GM12878 (cell line): ENCODE measurements around the gene LONRF2. TPM values are rescaled to one million over a fixed set of nuclear protein-coding genes. Genes with fewer than 3 reads are reported as not detected.

Experiments
- ATAC-seq: fragments of 200-7000 bp; cut with Tn5 transposase; 3 replicates; pipeline ENCODE4 v1.9.1; 2020; ENCODE audit warnings: mild to moderate bottlenecking, moderate library complexity
- BruUV-seq: library from RNA; stranded (reverse); fragments of 400-500 nt; replicated peaks from 2 replicates; lab custom pipeline; 2021; lab: Mats Ljungman, UMichigan
- CTCF ChIA-PET: fragments of 300-600 bp; sonication (Branson Sonifier 250); formaldehyde crosslinking; extraction: SDS; loops from one replicate; lab custom pipeline; 2021; ENCODE audit warnings: inconsistent platforms; lab: Yijun Ruan, JAX
- POLR2A ChIA-PET: fragments of 350-600 bp; formaldehyde crosslinking; extraction: SDS; loops from one replicate; lab custom pipeline; 2021; ENCODE audit warnings: inconsistent platforms; lab: Charles Lee
- RAD21 ChIA-PET: fragments of 300-600 bp; sonication (Branson Sonifier 250); formaldehyde crosslinking; loops from one replicate; lab custom pipeline; 2023; ENCODE audit warnings: antibody characterized with exemption; ENCODE audit not compliant: unreplicated experiment; lab: Charles Lee
- SMC1A ChIA-PET: fragments of 300-600 bp; sonication (Branson Sonifier 250); formaldehyde crosslinking; loops from one replicate; lab custom pipeline; 2023; ENCODE audit not compliant: unreplicated experiment, uncharacterized antibody; lab: Charles Lee
- DNase-seq: peaks from one replicate; pipeline ENCODE4 v3.0.0-alpha.2; 2011; ENCODE audit warnings: low read depth, low spot score
- FAIRE-seq: peaks from 3 replicates; lab custom pipeline; 2011; peaks lifted over from hg19 to GRCh38; lab: Jason Lieb, UNC
- H2AFZ ChIP-seq: 2 replicates; pipeline ENCODE4 v1.6.0; 2011; ENCODE audit warnings: low read depth, low read length, control low read depth; ENCODE audit not compliant: control insufficient read depth
- H3K27ac ChIP-seq: 2 replicates; pipeline ENCODE4 v1.5.1; 2011; ENCODE audit warnings: control low read depth; ENCODE audit not compliant: control insufficient read depth, insufficient read depth
- H3K27me3 ChIP-seq, 2 experiments: replicated peaks in 1 of 2; 2 replicates each; pipeline versions ENCODE4 v1.6.0 to v1.6.1; 2011; ENCODE audit warnings: low read length in 1 of 2; ENCODE audit not compliant: control insufficient read depth in 2 of 2, insufficient read depth in 2 of 2
- H3K36me3 ChIP-seq, 2 experiments: 2 replicates each; pipeline ENCODE4 v1.5.1; 2011; ENCODE audit warnings: low read length in 1 of 2; ENCODE audit not compliant: control insufficient read depth in 2 of 2, insufficient read depth in 2 of 2
- H3K4me1 ChIP-seq: 2 replicates; pipeline ENCODE4 v1.6.1; 2011; ENCODE audit warnings: mild to moderate bottlenecking, low read length, moderate library complexity, mixed read lengths; ENCODE audit not compliant: control insufficient read depth, insufficient read depth
- H3K4me2 ChIP-seq: 2 replicates; pipeline ENCODE4 v1.6.0; 2011; ENCODE audit warnings: control low read depth; ENCODE audit not compliant: control insufficient read depth, insufficient read depth
- H3K4me3 ChIP-seq: fragments of 200-600 bp; sonication (generic); 2 replicates; pipeline ENCODE4 v1.5.1; 2016
- H3K79me2 ChIP-seq: 2 replicates; pipeline ENCODE4 v1.6.0; 2011; ENCODE audit warnings: low read length; ENCODE audit not compliant: control insufficient read depth, insufficient read depth
- H3K9ac ChIP-seq: 2 replicates; pipeline ENCODE4 v1.8.0; 2011; ENCODE audit warnings: low read length, control low read depth, mixed read lengths; ENCODE audit not compliant: control insufficient read depth, insufficient read depth
- H3K9me3 ChIP-seq: replicated peaks from 3 replicates; pipeline ENCODE4 v1.5.1; 2011; ENCODE audit warnings: mild to moderate bottlenecking, low read length; ENCODE audit not compliant: control insufficient read depth, insufficient read depth
- H4K20me1 ChIP-seq: 2 replicates; pipeline ENCODE4 v1.6.0; 2011; ENCODE audit not compliant: control insufficient read depth, insufficient read depth
- CEBPB ChIP-seq, 2 experiments: fragments of 150-350 bp in 1 of 2; IDR thresholded peaks; 2 replicates each; pipeline ENCODE4 v1.6.1; 2012 to 2014; ENCODE audit warnings: low read depth in 2 of 2, low read length in 2 of 2, borderline replicate concordance in 1 of 2, inconsistent platforms in 1 of 2
- DPF2 ChIP-seq: fragments of 450-650 bp; IDR thresholded peaks from 2 replicates; pipeline ENCODE4 v1.6.1; 2017; ENCODE audit warnings: mild to moderate bottlenecking
- NBN ChIP-seq: fragments of 450-650 bp; IDR thresholded peaks from 2 replicates; pipeline ENCODE4 v1.6.1; 2016
- NR2F1 ChIP-seq: fragments of 450-650 bp; conservative IDR thresholded peaks from 2 replicates; pipeline ENCODE4 v1.6.1; 2017; ENCODE audit warnings: mild to moderate bottlenecking
- SIN3A ChIP-seq: IDR thresholded peaks from 2 replicates; pipeline ENCODE4 v1.6.1; 2012; ENCODE audit warnings: low read depth, low read length, improper control_type of control experiment
- SMAD1 ChIP-seq: fragments of 450-650 bp; IDR thresholded peaks from 2 replicates; pipeline ENCODE4 v1.6.1; 2018; ENCODE audit warnings: mild to moderate bottlenecking, low read depth; ENCODE audit not compliant: partially characterized antibody
- YY1 ChIP-seq: IDR thresholded peaks from 2 replicates; pipeline ENCODE4 v1.6.1; 2011; ENCODE audit warnings: low read depth, mild to moderate bottlenecking, low read length
- WGBS: methylation state at CpG from one replicate; pipeline ENCODE4 v1.1.6; 2016; ENCODE audit warnings: low lambda C conversion rate; ENCODE audit not compliant: insufficient replicate concordance, insufficient coverage; ENCODE audit errors: missing lambda C conversion rate; 5-methylcytosine and 5-hydroxymethylcytosine counted together
- in situ Hi-C: fragments of 300-500 bp; cut with MboI; formaldehyde crosslinking; loops from 9 replicates; pipeline ENCODE4 v1.14.3; 2018; ENCODE audit warnings: mixed read lengths
- intact Hi-C: fragments of 100-400 bp; cut with micrococcal nuclease; formaldehyde crosslinking; loops from one replicate; pipeline ENCODE4 v1.14.2; 2022; ENCODE audit not compliant: unreplicated experiment
- polyA plus RNA-seq, 11 experiments: library from polyadenylated mRNA; depleted of rRNA in 4 of 11; unstranded in 6 of 11; stranded (reverse) in 5 of 11; fragments of >200 nt; fragmentation: Nextera tagmentation in 4 of 11; fragmentation: Illumina TruSeq in 1 of 11; extraction: Ambion mirVana in 4 of 11; extraction: Trizol in 1 of 11; gene quantifications; 1 replicate in 1 of 11; 2 replicates in 10 of 11; pipeline versions ENCODE4 v1.2.1 to v1.2.3, GENCODE V29; 2011 to 2016; ENCODE audit warnings: inconsistent platforms in 2 of 11, missing spikeins in 2 of 11, low read depth in 1 of 11
- total RNA-seq, 4 experiments: library from RNA; depleted of rRNA in 3 of 4; stranded (reverse); fragments of >200 nt in 3 of 4; fragmentation: Illumina TruSeq in 1 of 4; extraction: Trizol in 1 of 4; gene quantifications; 2 replicates each; pipeline versions ENCODE4 v1.2.1 to v1.2.3, GENCODE V29; 2013 to 2021

LONRF2 gene
- total and polyA plus RNA-seq, 10 of the 15 experiments (the other 5 are each of a cell fraction or from before 2014, with no cell fraction given) = under 0.01 to 0.04 (median 0.01) TPM; not detected in 4

DNA sequence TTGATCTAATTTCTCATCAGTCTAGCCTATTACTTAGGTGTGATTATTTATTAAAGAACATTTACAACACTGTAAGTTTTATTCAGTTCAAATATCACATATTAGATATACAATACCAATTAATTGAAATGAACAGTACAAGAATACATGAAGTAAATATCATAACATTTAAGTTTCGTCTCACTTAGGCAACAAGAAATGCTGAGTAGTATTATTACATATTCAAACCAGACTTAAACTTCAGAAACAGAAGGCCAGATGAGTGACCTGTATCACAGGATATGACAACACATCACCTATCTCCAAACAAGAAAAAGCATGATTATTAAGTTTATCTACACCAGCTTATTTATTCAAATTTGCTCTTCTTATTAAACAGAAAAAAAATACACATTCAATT lies 48.9 kb downstream of the LONRF2 start (continued):
- no peak for TF ChIP-seq DPF2
- TF ChIP-seq SMAD1 = no peak
- no peak for TF ChIP-seq NBN
- no peak for TF ChIP-seq CEBPB (IDR thresholded peaks at IDR 0.05; ENCODE audit: borderline replicate concordance in 1 of 2, low read depth in 2 of 2, low read length in 2 of 2)

DNA sequence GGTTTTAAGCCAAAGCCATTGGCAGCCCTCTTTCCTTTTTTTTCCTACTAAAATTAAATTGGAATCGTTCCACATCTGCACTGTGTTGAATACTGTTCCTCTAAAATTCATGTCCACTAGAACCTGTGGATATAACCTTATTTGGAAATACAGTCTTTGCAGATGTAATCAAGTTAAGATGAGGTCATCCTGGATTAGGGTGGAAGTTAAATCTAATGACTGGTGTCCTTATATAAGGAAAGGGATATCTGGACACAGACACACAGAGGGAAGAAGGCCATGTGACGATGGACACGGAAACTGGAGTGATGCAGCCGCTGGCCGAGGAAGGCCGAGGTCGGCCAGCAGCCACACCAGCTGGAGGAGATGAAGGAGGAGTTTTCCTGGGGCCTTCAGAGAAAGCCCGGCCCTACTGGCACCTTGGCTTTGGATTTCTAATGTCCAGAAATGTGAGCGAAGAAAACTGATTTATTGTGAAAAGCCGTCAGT lies 49.4 kb downstream of the LONRF2 start:
- SMC1A ChIA-PET = interaction anchor here (1.9 kb wide), 1 partner anchor 11 kb away, joined by 4 read pairs; no protein-coding TSS in a partner anchor
- no TSS peak for BruUV-seq
- H3K9ac ChIP-seq = no peak overlapping the region
- RAD21 ChIA-PET = no interaction called here
- no peaks in the 10 kb centered on the region for H3K9me3 ChIP-seq
- H3K27ac ChIP-seq = no peak overlapping the region
- POLR2A ChIA-PET = no interaction called here
- H3K79me2 ChIP-seq = no peaks in the 10 kb centered on the region
- no peak overlapping the region for H2AFZ ChIP-seq
- no peak for TF ChIP-seq SIN3A
- no peak for TF ChIP-seq NR2F1
- no peak for TF ChIP-seq YY1
- no peak for ATAC-seq
- no peaks in the 10 kb centered on the region; the same call in 1 of the 2 replicates for H4K20me1 ChIP-seq
- DNase-seq = no peak
- no peak overlapping the region for H3K4me3 ChIP-seq
- H3K4me1 ChIP-seq = no peaks in the 10 kb centered on the region
- no peaks in the 10 kb centered on the region for H3K36me3 ChIP-seq
- no peak overlapping the region for H3K4me2 ChIP-seq
- FAIRE-seq = no peak
- H3K27me3 ChIP-seq = no peaks in the 10 kb centered on the region; a peak in 1 of 4 replicates
- intact Hi-C loops (no loop called here), in situ Hi-C loops (no loop called here)
- WGBS = 57% methylated on average over 10 of the region's 10 CpGs
- CTCF ChIA-PET = interaction anchor here (5.0 kb wide), 1 partner anchor 10 kb away, joined by 25 read pairs; no protein-coding TSS in a partner anchor
